GM19351 (cell line): ENCODE measurements around the gene OPRPN.

Experiments used
- ATAC-seq: cut with Tn5 transposase; IDR thresholded peaks from one replicate; pipeline ENCODE4 v1.9.1; 2021; ENCODE audit warnings: mild to moderate bottlenecking, moderate library complexity; ENCODE audit not compliant: unreplicated experiment

Gene OPRPN

DNA sequence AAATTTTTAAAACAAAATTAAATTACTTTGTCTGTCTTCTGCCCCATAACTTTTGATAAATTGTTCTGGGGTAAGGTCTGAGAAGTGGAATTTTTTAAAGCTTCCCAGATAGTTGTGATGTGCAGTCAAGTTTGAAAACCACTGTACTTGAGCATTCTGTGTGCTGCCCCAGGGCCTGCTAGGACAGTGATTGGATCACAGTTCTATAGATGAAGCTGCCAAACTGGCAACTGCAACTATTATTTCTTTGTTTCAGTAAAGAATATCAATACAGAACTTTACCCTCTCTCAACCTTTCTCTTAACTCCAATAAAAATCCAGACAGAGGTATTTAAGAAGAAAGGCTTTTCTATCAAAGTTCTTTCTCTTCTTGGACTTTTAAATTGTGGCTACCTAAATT, at the start of gene OPRPN:
OPRPN (plus strand) TSS at position 361 of the 400 bp plus-strand sequence. CDS start 1,346 bp downstream, outside the sequence.
- ATAC-seq: no peak

DNA sequence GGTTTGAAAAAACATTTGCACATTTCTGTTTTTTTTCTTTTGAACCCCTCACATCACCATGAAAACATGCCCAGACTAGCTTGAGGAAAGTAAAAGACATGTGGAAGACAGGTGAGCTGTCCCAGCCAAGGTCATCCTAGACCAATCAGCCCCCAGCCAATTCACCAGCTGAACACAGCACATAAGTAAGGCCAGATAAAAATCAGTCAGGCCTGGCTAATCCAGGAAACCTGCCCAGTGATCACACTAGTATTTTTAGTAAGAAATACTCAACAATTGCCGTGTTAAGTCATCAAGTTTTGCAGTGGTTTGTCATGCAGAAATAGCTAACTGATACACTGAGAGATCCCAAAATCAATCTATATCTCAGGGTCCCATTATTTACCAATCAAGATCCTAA, 41.6 kb upstream of the OPRPN start:
- peak; percentile 43 for ATAC-seq

DNA sequence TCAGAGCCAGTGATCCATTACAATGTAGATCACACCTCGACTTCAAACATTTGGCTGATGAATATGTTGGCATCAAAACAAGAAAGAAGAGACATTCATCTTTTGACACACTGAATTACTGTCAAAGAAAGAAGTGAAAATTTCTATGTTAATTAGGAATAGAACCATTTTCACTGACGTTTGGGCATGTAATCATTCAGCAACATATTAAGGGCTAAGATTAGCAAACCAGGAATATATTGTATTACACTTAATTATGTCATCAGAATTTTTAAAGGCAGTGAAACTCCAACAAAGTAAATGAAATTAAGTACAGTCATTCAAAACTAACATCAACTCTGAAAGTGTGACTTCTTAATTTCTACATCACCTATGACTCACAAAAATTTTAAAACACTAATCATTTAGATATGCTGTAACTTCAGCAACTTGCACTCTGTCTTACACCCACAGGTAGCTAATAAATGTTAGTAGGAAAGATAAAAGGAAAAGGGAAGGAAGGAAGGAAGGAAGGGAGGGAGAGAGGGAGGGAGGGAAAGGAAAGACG, 38.6 kb upstream of the OPRPN start:
- no peak for ATAC-seq

DNA sequence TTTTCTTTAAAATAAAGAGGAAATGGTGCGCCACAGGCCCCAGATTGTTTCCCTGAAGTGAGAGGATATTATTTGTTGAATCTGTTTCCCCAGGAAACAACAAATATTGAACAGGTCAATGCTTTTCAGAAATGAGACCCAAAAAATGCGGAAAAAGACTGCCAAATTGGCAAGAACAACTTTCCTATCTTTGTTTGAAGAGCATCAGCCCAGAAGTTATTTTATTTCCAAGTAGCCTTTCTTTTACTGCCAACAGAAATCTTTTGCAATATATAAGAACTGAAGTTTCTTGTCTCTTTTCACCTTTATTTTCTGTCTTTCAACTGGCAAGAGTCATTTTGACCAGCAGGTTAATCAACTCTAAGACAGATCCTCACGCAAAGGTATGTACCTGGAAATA, 37.3 kb upstream of the OPRPN start, which contains the start of gene SMR3A:
SMR3A (plus strand) TSS at position 301 of the 400 bp plus-strand sequence. CDS start 1,356 bp downstream, outside the sequence.
- no peak for ATAC-seq

GRCh38 chr4:70364002-70364401, 33.7 kb upstream of the OPRPN start:
- ATAC-seq: no peak

DNA sequence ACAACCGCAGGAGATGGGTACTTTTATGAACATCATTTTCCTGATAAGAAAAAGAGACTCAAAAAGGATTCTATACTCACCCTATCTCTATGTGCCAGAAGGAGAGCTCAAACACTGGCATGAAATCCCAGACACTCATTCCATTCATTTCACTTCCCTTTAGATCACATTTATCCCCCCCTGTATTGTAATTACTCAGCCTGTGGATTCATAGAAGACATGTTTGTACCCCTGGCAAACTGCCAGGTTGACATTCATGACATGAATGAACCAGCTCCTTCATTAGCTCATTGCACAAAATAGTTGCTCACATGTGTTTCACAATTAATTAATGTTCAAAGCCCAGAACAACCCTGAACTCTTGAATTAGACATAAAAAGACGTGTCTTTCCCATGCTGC, 32.3 kb upstream of the OPRPN start:
- peak; percentile 37 for ATAC-seq

DNA sequence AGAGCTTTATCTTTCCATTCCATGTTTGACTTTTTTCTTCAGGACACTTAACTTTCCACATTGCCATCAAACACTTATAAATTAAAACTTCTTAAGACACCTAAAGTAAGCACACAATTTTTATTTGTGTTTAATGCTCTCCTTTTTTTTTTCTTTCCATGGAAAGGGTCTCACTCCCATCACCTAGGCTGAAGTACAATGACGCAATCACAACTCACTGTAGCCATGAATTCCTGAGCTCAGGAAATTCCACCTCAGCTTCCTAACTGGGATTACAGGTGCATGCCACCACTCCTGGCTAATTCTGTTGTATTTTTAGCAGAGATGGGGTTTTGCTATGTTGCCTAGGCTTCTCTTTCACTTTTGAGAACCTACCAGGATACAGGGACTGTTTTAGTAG, 29.9 kb upstream of the OPRPN start:
- ATAC-seq: no peak

DNA sequence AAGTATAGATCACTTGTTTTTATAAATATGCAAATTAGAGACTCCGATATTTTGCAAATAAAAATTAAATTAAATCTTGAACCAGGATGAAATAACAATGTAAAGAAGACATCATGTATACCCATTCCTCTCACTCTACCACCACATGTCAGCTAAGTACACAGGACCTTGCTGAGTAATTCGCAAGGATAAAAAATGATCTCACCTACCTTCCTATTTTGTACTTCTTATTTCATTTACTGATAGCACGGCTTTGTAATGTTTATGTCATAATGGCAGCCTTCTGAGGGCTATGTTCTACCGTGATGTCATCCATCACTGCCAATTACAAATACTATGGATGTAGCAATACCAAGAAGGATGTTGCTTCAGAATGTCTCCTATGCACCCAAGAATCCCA, 25.8 kb upstream of the OPRPN start:
- ATAC-seq: no peak

- no peak for ATAC-seq
Observed at GRCh38 chr4:70372760-70373159, 25.0 kb upstream of the OPRPN start.

DNA sequence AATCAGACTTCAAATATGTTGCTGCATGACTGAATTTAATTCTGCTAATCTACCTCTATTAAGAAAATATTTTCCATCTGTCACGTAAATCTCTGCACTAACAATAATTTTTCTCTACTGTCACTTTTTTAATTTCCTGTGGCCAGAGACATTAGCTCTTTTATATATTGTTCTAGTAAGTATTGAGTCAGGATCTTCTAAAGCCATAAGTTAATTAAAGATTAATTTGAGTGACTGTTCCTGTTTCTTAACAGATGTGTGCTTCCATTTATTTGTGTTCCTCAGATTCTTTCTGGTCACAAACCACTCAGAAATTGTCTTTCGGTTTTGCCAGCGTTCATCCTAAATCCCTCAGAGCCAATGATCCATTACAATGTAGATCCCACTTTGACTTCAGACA, 17.2 kb upstream of the OPRPN start:
- ATAC-seq: no peak

DNA sequence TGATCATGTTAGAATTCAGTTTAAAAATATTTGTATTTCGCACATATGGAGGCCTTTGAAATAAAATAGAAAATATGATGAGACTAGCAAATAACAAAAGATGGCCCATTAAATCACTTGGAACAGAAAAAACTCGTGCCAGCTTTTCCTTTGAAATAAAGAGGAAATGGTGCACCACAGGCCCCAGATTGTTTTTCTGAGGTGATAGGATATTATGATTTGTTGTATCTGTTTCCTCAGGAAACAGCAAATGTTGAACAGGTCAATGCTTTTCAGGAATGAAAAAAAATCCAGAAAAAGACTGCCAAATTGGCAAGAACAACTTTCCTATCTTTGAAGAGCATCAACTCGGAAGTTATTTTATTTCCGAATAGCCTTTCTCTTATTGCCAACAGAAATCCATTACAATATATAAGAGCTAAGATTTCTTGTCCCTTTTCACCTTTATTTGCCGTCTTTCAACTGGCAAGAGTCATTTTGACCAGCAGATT, 15.0 kb upstream of the OPRPN start, which contains the start of gene SMR3B:
SMR3B (plus strand) TSS at position 441 of the 491 bp plus-strand sequence. CDS start 1,380 bp downstream, outside the sequence.
- ATAC-seq: no peak

- ATAC-seq: peak; percentile 59
Observed at GRCh38 chr4:70392057-70392776, 5.5 kb upstream of the OPRPN start.

- peak; percentile 55 for ATAC-seq
Observed at GRCh38 chr4:70399319-70399718, 1.6 kb downstream of the OPRPN start.

GRCh38 chr4:70402762-70403161, 5.0 kb downstream of the OPRPN start:
- ATAC-seq: peak; percentile 51

DNA sequence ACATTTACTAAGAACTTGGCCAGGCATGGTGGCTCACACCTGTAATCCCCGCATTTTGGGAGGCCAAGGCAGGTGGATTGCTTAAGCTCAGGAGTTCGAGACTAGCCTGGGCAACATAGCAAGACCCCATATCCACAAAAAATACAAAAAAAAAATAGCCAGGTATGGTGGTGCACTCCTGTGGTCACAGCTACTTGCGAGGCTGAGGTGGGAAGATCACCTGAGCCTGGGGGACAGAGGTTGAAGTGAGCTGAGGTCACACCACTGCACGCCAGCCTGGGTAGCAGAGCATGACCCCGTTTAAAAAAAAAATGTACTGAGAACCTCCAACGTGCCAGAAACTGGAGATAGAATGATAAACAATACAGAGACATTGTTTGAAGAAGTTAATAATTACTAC, 8.0 kb downstream of the OPRPN start:
- ATAC-seq: no peak

GRCh38 chr4:70425306-70425705, 27.6 kb downstream of the OPRPN start:
- no peak for ATAC-seq

GRCh38 chr4:70426789-70427188, 29.0 kb downstream of the OPRPN start:
- no peak for ATAC-seq

DNA sequence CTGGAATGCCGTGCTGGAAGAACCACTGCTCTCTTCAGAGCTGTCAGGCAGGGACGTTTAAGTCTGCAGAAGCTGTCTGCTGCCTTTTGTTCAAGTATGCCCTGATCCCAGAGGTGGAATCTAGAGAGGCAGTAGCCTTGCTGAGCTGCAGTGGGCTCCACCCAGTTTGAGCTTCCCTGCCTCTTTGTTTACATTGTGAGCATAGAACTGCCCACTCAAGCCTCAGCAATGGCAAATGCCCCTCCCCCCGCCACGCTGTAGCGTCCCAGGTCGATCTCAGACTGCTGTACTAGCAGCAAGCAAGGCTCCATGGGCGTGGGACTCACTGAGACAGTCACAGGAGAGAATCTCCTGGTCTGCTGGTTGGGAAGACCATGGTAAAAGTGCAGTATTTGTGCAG, 39.5 kb downstream of the OPRPN start:
- ATAC-seq: no peak

- ATAC-seq: no peak
Observed at GRCh38 chr4:70442474-70442873, 44.7 kb downstream of the OPRPN start.

- no peak for ATAC-seq
Observed at GRCh38 chr4:70443329-70443728, 45.6 kb downstream of the OPRPN start.

DNA sequence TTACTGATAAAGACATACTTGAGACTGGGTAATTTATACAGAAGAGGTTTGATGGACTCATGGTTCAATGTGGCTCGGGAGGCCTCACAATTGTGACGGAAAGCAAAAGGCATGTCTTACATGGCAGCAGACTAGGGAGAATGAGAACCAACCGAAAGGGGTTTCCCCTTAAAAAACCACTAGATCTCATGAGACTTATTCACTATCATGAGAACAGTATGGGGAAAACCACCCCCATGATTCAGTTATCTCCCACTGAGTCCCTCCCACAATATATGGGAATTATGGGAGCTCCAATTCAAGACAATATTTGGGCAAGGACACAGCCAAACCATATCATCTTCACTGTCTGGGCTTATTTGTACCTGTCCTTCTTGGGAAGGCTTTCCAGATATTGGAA, 51.5 kb downstream of the OPRPN start:
- ATAC-seq: peak; percentile 62

DNA sequence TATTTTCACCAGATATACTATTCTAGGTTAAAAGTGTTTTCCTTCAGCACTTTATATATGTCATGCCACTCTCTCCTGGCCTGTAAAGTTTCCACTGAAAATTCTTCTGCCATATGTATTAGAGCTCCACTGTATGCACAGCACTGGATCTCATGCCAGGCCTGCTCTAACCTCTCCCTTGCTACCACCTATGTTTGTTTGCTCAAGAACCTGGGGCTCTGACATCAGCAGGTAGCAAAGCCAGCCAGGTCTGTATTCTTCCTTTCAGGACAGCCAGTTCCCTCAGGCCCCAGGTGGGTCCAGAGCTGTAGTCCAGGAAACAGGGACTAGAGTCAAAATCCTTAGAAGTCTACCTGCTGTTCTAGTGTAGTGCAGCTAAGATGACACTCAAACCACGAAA, 55.2 kb downstream of the OPRPN start:
- ATAC-seq: no peak
